ENCODE results near the gene RBM33.

GRCh38 chr7:155747209-155747608 is 102.7 kb downstream of the RBM33 start:
- TF ChIP-seq CTCF (IDR thresholded peaks at IDR 0.05 in 8 of 11, conservative IDR thresholded peaks at IDR 0.05 in 3 of 11) (no peak), POLR2AphosphoS5 (IDR thresholded peaks at IDR 0.05) (no peak)
